HG03066 (cell line): ENCODE data around the gene SPG21.
A peak's percentile ranks its signal among the peaks of the same experiment; 100 is the strongest.
"Not testable (repeated sequence)": the region's sequence is repeated elsewhere in the genome, so short reads cannot be mapped to it uniquely, and the experiment has no call there.

Experiments used
- ATAC-seq: cut with Tn5 transposase; IDR thresholded peaks from one replicate; pipeline ENCODE4 v1.9.1; 2021; ENCODE audit warnings: low read depth; ENCODE audit not compliant: unreplicated experiment

SPG21 gene

GRCh38 chr15:64989416-64990167, at the start of gene SPG21:
Gene SPG21 (minus strand): TSS chr15:64989914. CDS start chr15:64983569, 6,345 bp downstream.
- ATAC-seq, result peak; percentile 98

GRCh38 chr15:65038836-65039235, 49.1 kb upstream of the SPG21 start:
- ATAC-seq, result no peak

- ATAC-seq, result no peak
These were observed 48.7 kb upstream of the SPG21 start for GRCh38 chr15:65038428-65038827.

GRCh38 chr15:65037309-65037708, 47.6 kb upstream of the SPG21 start:
- no peak for ATAC-seq

- ATAC-seq, result no peak
These were observed 45.0 kb upstream of the SPG21 start for GRCh38 chr15:65034719-65035118.

- no peak for ATAC-seq
These were observed 44.0 kb upstream of the SPG21 start for GRCh38 chr15:65033659-65034269.

- no peak for ATAC-seq
These were observed 43.3 kb upstream of the SPG21 start for GRCh38 chr15:65032801-65033537.

GRCh38 chr15:65029736-65030208, 40.1 kb upstream of the SPG21 start:
- no peak for ATAC-seq

GRCh38 chr15:65028921-65029735, 39.4 kb upstream of the SPG21 start, which contains the start of gene MTFMT:
Gene MTFMT (minus strand): TSS chr15:65029639. CDS start chr15:65029613, 26 bp downstream.
- ATAC-seq, result peak; percentile 56

GRCh38 chr15:65028338-65028737, 38.6 kb upstream of the SPG21 start:
- no peak for ATAC-seq

- no peak for ATAC-seq
These were observed 37.9 kb upstream of the SPG21 start for GRCh38 chr15:65027593-65027992.

GRCh38 chr15:65026756-65027155, 37.0 kb upstream of the SPG21 start:
- ATAC-seq, result no peak

GRCh38 chr15:65021488-65021887, 31.8 kb upstream of the SPG21 start:
- no peak for ATAC-seq

GRCh38 chr15:65020419-65020818, 30.7 kb upstream of the SPG21 start:
- ATAC-seq, result no peak

GRCh38 chr15:65011198-65011597, 21.5 kb upstream of the SPG21 start:
- not testable (repeated sequence) for ATAC-seq

- no peak for ATAC-seq
These were observed 19.3 kb upstream of the SPG21 start for GRCh38 chr15:65008983-65009382.

GRCh38 chr15:65006876-65007275, 17.2 kb upstream of the SPG21 start:
- no peak for ATAC-seq

GRCh38 chr15:65004993-65005392, 15.3 kb upstream of the SPG21 start:
- no peak for ATAC-seq

GRCh38 chr15:64997745-64998375, 8.1 kb upstream of the SPG21 start:
- ATAC-seq, result no peak

GRCh38 chr15:64997066-64997465, 7.4 kb upstream of the SPG21 start:
- ATAC-seq, result no peak
